Naive thymus-derived CD4-positive, alpha-beta T cell (primary cell): ENCODE measurements around the gene FOXL3. TPM values are rescaled to one million over a fixed set of nuclear protein-coding genes. Genes with fewer than 3 reads are reported as not detected.

Experiments used
- ATAC-seq: fragments of 150-1000 bp; cut with Tn5 transposase; 2 replicates; pipeline ENCODE4 v1.10.0; 2021; ENCODE audit warnings: mild to moderate bottlenecking, moderate library complexity
- CTCF ChIA-PET: fragments of 350-600 bp; sonication (Branson Sonifier 250); formaldehyde crosslinking; loops from one replicate; lab custom pipeline; 2021; ENCODE audit warnings: antibody characterized with exemption; lab: Charles Lee
- POLR2A ChIA-PET: fragments of 350-600 bp; sonication (Branson Sonifier 250); formaldehyde crosslinking; loops from one replicate; lab custom pipeline; 2021; ENCODE audit warnings: antibody characterized with exemption, inconsistent platforms; lab: Charles Lee
- DNase-seq, 9 donors: peaks; one replicate each; pipeline versions ENCODE4 v3.0.0 to v3.0.0-alpha.2; 2020 to 2022; ENCODE audit warnings: mixed read lengths in 1 of 9
- H3K27ac ChIP-seq: one replicate; pipeline ENCODE4 v1.7.0; 2013; ENCODE audit warnings: mild to moderate bottlenecking, low read depth, low read length, moderate library complexity
- H3K27me3 ChIP-seq, 2 donors: one replicate each; pipeline ENCODE4 v1.7.0; 2013; ENCODE audit warnings: low read length in 2 of 2, mild to moderate bottlenecking in 2 of 2, moderate library complexity in 2 of 2; ENCODE audit not compliant: control insufficient read depth in 2 of 2, insufficient read depth in 2 of 2
- H3K36me3 ChIP-seq, 3 experiments: 1 replicate in 2 of 3; 2 replicates in 1 of 3; pipeline ENCODE4 v1.7.0; 2013; ENCODE audit warnings: low read length in 3 of 3, mild to moderate bottlenecking in 3 of 3, moderate library complexity in 1 of 3; ENCODE audit not compliant: insufficient read depth in 3 of 3, control insufficient read depth in 2 of 3
- H3K4me1 ChIP-seq, 2 donors: one replicate each; pipeline ENCODE4 v1.7.0; 2013; ENCODE audit warnings: low read length in 2 of 2, mild to moderate bottlenecking in 2 of 2, moderate library complexity in 1 of 2; ENCODE audit not compliant: control insufficient read depth in 2 of 2, insufficient read depth in 2 of 2
- H3K4me3 ChIP-seq: 2 replicates; pipeline ENCODE4 v1.7.0; 2013; ENCODE audit warnings: mild to moderate bottlenecking, low read length
- H3K9me3 ChIP-seq, 3 experiments: 1 replicate in 2 of 3; 2 replicates in 1 of 3; pipeline ENCODE4 v1.7.0; 2013; ENCODE audit warnings: low read length in 3 of 3; ENCODE audit not compliant: control insufficient read depth in 2 of 3
- H3K27ac Mint-ChIP-seq, 9 donors: one replicate each; pipeline ENCODE4 v1.8.0; 2020 to 2022; ENCODE audit warnings: mixed read lengths in 9 of 9, mild to moderate bottlenecking in 8 of 9, moderate library complexity in 5 of 9, inconsistent platforms in 2 of 9
- H3K27me3 Mint-ChIP-seq, 5 donors: one replicate each; pipeline ENCODE4 v1.8.0; 2021 to 2022; ENCODE audit warnings: mixed read lengths in 5 of 5, mild to moderate bottlenecking in 1 of 5
- H3K36me3 Mint-ChIP-seq, 5 donors: one replicate each; pipeline ENCODE4 v1.8.0; 2020 to 2022; ENCODE audit warnings: mixed read lengths in 5 of 5, mild to moderate bottlenecking in 3 of 5, inconsistent platforms in 1 of 5
- H3K4me1 Mint-ChIP-seq, 7 donors: one replicate each; pipeline ENCODE4 v1.8.0; 2020 to 2022; ENCODE audit warnings: mixed read lengths in 7 of 7, mild to moderate bottlenecking in 3 of 7, inconsistent platforms in 1 of 7
- H3K4me3 Mint-ChIP-seq, 10 donors: one replicate each; pipeline ENCODE4 v1.8.0; 2020 to 2022; ENCODE audit warnings: mild to moderate bottlenecking in 10 of 10, mixed read lengths in 10 of 10, moderate library complexity in 6 of 10, inconsistent platforms in 2 of 10
- H3K9me3 Mint-ChIP-seq, 11 donors: one replicate each; pipeline ENCODE4 v1.8.0; 2020 to 2022; ENCODE audit warnings: mixed read lengths in 11 of 11, mild to moderate bottlenecking in 4 of 11, inconsistent platforms in 1 of 11, moderate library complexity in 1 of 11
- intact Hi-C, 2 donors: fragments of 100-400 bp; cut with micrococcal nuclease; formaldehyde crosslinking; loops; one replicate each; pipeline ENCODE4 v1.15.1; 2023
- polyA plus RNA-seq, 2 donors: library from polyadenylated mRNA; unstranded; fragments of 300-500 nt; fragmentation: Illumina TruSeq; gene quantifications; one replicate each; pipeline ENCODE4 v1.2.3, GENCODE V29; 2021
- total RNA-seq, 6 experiments: library from RNA in 5 of 6; stranded (reverse) in 5 of 6; gene quantifications; 1 replicate in 5 of 6; 2 replicates in 1 of 6; pipeline ENCODE4 v1.2.3 and lab custom pipeline; 2021 to 2026

FOXL3 gene
- total and polyA plus RNA-seq, 7 experiments from 2014 or later, result not detected

DNA sequence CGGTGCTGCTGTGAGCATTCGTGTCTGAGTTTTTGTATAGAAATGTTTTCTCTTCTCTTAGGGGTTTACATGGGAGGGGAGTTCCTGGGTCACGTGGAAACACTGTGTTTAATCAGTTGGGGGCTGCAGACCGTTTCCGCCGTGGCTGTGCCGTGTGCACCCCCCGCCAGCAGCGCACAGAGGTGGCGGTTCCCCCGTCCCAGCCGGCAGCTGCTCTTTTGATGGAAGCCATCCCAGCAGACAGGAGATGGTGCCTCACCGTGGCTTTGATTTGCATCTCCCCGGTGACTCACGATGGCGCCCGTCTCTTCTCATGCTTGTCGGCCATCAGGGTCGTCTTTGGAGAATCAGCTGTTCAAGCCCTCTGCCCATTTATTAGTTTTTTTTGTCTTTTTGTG lies 34.9 kb upstream of the FOXL3 start:
- no peaks in the 10 kb centered on the region for H3K9me3 Mint-ChIP-seq
- no peaks in the 10 kb centered on the region for H3K4me1 ChIP-seq
- H3K4me3 Mint-ChIP-seq, result no peak overlapping the region
- H3K4me1 Mint-ChIP-seq, result peaks cover 0 to 6% (median 0%) of the 10 kb centered on the region in 7 donors
- ChIA-PET POLR2A (no interaction called here), CTCF (interaction anchor here (0.7 kb wide), 1 partner anchor 51 kb away, joined by 3 read pairs; no protein-coding TSS in a partner anchor)
- H3K27me3 ChIP-seq, result no peaks in the 10 kb centered on the region
- intact Hi-C loops, result no loop called here
- H3K36me3 Mint-ChIP-seq, result no peaks in the 10 kb centered on the region
- no peak overlapping the region for H3K27ac Mint-ChIP-seq
- H3K4me3 ChIP-seq, result no peak overlapping the region
- H3K36me3 ChIP-seq, result no peaks in the 10 kb centered on the region
- H3K27ac ChIP-seq, result no peak overlapping the region
- no peaks in the 10 kb centered on the region for H3K27me3 Mint-ChIP-seq
- DNase-seq (no peak), ATAC-seq (no peak)
- H3K9me3 ChIP-seq, result no peaks in the 10 kb centered on the region

DNA sequence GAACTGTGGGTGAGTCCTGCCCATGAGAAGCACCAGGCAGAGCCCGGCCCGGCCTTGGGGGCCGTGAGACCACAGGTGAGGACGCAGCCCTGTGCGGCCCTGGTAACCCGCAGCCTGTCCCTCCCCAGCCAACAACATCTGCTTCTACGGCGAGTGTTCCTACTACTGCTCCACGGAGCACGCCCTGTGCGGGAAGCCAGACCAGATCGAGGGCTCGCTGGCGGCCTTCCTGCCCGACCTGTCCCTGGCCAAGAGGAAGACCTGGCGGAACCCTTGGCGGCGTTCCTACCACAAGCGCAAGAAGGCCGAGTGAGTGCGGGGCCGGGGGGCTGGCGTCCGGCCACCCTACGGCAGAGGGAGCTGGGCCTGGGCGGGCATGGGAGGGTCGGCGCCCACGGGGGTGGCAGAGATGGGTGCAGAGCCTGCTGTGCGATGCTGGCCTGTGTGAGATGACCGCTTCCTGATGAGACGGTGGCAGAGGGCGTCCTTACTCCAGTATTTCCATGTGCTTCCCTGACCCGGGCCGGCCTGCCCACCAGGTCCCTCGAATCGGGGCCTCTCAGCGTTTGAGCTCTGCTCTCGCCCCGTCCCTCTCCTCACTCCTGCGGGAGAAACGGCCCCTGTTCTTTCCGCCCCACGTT lies 34.1 kb upstream of the FOXL3 start:
- ATAC-seq (no peak), DNase-seq (no peak)
- H3K4me1 ChIP-seq, result no peaks in the 10 kb centered on the region
- no peaks in the 10 kb centered on the region for H3K36me3 ChIP-seq
- no peaks in the 10 kb centered on the region for H3K36me3 Mint-ChIP-seq
- no peaks in the 10 kb centered on the region for H3K9me3 Mint-ChIP-seq
- H3K27me3 ChIP-seq, result no peaks in the 10 kb centered on the region
- no peaks in the 10 kb centered on the region for H3K9me3 ChIP-seq
- no peaks in the 10 kb centered on the region for H3K27me3 Mint-ChIP-seq
- ChIA-PET POLR2A (no interaction called here), CTCF (interaction anchor here (0.7 kb wide), 1 partner anchor 52 kb away, joined by 3 read pairs; no protein-coding TSS in a partner anchor)
- intact Hi-C loops, result no loop called here
- no peak overlapping the region for H3K4me3 Mint-ChIP-seq
- no peak overlapping the region for H3K27ac Mint-ChIP-seq
- H3K4me3 ChIP-seq, result no peak overlapping the region
- no peak overlapping the region for H3K27ac ChIP-seq
- H3K4me1 Mint-ChIP-seq, result peaks cover 0 to 6% (median 0%) of the 10 kb centered on the region in 7 donors

DNA sequence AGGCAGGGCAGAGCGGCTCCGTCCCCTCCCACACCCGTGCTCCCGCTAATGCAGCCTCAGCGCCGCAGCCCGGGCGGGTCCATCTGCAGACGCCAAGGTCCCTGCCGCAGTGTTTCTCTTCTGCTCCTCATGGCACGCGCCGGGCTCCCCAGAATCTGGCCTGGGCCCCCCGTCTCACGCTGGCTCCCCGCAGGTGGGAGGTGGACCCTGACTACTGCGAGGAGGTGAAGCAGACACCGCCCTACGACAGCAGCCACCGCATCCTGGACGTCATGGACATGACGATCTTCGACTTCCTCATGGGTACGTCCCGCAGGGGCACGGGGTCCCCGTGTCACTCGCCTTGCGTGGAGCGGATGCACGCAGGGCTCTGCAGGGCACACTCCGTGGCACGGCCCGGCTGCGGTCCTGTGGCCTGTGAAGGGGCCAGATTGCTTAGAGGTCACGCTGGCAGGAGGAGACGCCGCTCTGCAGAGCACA lies 33.5 kb upstream of the FOXL3 start:
- no peaks in the 10 kb centered on the region for H3K9me3 ChIP-seq
- no peaks in the 10 kb centered on the region for H3K4me1 ChIP-seq
- CTCF ChIA-PET, result no interaction called here
- DNase-seq (no peak), ATAC-seq (no peak)
- no peaks in the 10 kb centered on the region for H3K27me3 ChIP-seq
- no peaks in the 10 kb centered on the region for H3K36me3 Mint-ChIP-seq
- POLR2A ChIA-PET, result no interaction called here
- H3K27ac Mint-ChIP-seq, result no peak overlapping the region
- H3K27ac ChIP-seq, result no peak overlapping the region
- intact Hi-C loops, result no loop called here
- H3K4me3 Mint-ChIP-seq, result no peak overlapping the region
- H3K27me3 Mint-ChIP-seq, result no peaks in the 10 kb centered on the region
- H3K36me3 ChIP-seq, result no peaks in the 10 kb centered on the region
- peaks cover 0 to 6% (median 0%) of the 10 kb centered on the region in 7 donors for H3K4me1 Mint-ChIP-seq
- no peaks in the 10 kb centered on the region for H3K9me3 Mint-ChIP-seq
- no peak overlapping the region for H3K4me3 ChIP-seq

DNA sequence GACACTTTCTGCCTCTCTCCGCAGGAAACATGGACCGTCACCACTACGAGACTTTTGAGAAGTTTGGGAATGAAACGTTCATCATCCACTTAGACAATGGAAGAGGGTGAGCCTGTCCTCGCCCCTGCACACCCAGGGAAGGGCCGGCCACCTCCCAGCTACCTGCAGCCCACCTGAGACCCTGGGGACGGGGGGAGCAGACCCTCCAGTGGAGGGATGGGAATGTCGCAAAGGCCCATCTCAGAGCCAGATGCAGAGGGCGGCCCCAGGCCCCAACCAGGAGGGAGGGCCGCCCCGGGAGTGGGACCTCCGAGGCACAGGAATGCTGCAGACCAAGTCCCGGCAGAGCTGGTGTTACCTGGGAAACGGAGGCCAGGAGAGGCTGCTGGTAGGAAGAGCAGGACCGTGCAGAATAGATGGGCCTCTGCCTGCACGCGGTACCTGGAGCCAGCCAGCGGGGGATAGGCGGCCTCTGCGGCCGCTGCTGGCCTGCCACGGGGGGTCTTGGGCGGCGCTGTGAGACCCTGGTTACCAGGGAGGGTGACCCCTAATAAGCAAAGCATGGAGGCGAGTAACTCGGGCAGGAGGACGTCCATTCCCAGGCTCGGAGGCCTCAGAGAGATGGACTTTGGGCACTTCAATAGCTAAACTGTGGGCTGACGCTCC lies 32.9 kb upstream of the FOXL3 start:
- no peaks in the 10 kb centered on the region for H3K4me1 ChIP-seq
- ATAC-seq (no peak), DNase-seq (no peak)
- H3K27me3 ChIP-seq, result no peaks in the 10 kb centered on the region
- Mint-ChIP-seq H3K4me1 (peaks cover 0 to 11% (median 0%) of the 10 kb centered on the region in 7 donors), H3K4me3 (no peak overlapping the region), H3K9me3 (peaks cover 0 to 3% (median 0%) of the 10 kb centered on the region in 11 donors), H3K27me3 (no peaks in the 10 kb centered on the region), H3K36me3 (no peaks in the 10 kb centered on the region), H3K27ac (no peak overlapping the region)
- no peaks in the 10 kb centered on the region for H3K36me3 ChIP-seq
- CTCF ChIA-PET, result no interaction called here
- POLR2A ChIA-PET, result no interaction called here
- H3K27ac ChIP-seq, result no peak overlapping the region
- peaks cover 0 to under 1% (median 0%) of the 10 kb centered on the region in 3 experiments for H3K9me3 ChIP-seq
- H3K4me3 ChIP-seq, result no peak overlapping the region
- intact Hi-C loops, result no loop called here

DNA sequence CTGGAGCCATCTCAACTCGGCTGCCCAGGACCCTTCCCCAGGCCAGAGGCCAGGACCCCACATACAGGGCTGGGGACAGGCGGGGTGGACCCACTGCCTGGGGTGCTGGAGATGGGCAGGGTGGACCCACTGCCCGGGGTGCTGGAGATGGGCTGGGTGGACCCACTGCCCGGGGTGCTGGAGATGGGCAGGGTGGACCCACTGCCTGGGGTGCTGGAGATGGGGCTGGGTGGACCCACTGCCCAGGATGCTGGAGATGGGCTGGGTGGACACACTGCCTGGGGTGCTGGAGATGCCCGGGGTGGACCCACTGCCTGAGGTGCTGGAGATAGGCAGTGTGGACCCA lies 32.4 kb upstream of the FOXL3 start:
- ChIA-PET POLR2A (no interaction called here), CTCF (no interaction called here)
- intact Hi-C loops, result no loop called here
- Histone ChIP-seq H3K4me1 (no peaks in the 10 kb centered on the region), H3K27ac (no peak overlapping the region), H3K9me3 (peaks cover 0 to 5% (median 0%) of the 10 kb centered on the region in 3 experiments), H3K36me3 (no peaks in the 10 kb centered on the region), H3K4me3 (no peak overlapping the region), H3K27me3 (no peaks in the 10 kb centered on the region)
- ATAC-seq, result no peak
- no peak for DNase-seq
- Mint-ChIP-seq H3K4me3 (no peak overlapping the region), H3K36me3 (peaks cover 0 to 2% (median 0%) of the 10 kb centered on the region in 5 donors), H3K9me3 (peaks cover 0 to 6% (median 1%) of the 10 kb centered on the region in 11 donors), H3K27me3 (no peaks in the 10 kb centered on the region), H3K27ac (no peak overlapping the region), H3K4me1 (peaks cover 0 to 14% (median 4%) of the 10 kb centered on the region in 7 donors)

DNA sequence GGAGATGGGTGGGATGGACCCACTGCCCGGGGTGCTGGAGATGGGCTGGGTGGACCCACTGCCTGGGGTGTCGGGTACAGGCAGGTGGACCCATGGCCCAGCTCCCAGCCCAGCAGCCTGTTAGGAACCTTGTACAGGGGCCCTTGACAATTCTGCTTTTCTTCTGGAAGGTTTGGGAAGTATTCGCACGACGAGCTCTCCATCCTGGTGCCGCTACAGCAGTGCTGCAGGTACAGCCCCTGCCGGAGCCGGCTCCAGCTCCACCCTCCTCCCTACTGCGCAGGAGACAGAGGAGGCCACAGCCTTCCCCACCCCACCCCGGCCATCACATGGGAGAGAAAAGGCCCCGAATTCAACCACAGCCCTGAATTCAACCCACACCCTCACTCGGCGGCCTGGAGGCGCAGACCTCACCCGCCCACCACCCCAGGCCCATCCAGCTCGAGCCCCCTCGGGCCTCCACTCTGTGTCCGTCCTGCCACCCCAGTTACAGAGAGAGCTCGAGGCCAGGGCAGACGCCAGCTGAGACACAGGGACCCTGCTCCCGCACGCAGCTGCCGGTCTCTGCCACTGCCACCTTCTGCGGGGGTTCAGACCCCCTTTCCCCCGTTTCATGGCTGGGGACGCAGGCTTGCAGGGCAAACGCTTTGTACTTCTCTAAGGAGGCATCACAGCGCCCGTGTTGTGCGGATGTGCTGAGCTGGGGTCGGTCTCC lies 31.3 kb upstream of the FOXL3 start:
- ATAC-seq, result no peak
- Mint-ChIP-seq H3K27ac (no peak overlapping the region), H3K27me3 (no peaks in the 10 kb centered on the region), H3K4me3 (no peak overlapping the region), H3K4me1 (peaks cover 0 to 14% (median 4%) of the 10 kb centered on the region in 7 donors), H3K36me3 (peaks cover 0 to 2% (median 0%) of the 10 kb centered on the region in 5 donors), H3K9me3 (peaks cover 0 to 7% (median 1%) of the 10 kb centered on the region in 11 donors)
- intact Hi-C loops, result no loop called here
- Histone ChIP-seq H3K27me3 (no peaks in the 10 kb centered on the region), H3K4me1 (no peaks in the 10 kb centered on the region), H3K9me3 (peaks cover 0 to 10% (median 0%) of the 10 kb centered on the region in 3 experiments), H3K36me3 (no peaks in the 10 kb centered on the region), H3K27ac (no peak overlapping the region), H3K4me3 (no peak overlapping the region)
- DNase-seq, result peak in 1 of 9 donors; percentile 7
- POLR2A ChIA-PET, result no interaction called here
- CTCF ChIA-PET, result no interaction called here
